ENCODE data around the gene ENOSF1.

DNA sequence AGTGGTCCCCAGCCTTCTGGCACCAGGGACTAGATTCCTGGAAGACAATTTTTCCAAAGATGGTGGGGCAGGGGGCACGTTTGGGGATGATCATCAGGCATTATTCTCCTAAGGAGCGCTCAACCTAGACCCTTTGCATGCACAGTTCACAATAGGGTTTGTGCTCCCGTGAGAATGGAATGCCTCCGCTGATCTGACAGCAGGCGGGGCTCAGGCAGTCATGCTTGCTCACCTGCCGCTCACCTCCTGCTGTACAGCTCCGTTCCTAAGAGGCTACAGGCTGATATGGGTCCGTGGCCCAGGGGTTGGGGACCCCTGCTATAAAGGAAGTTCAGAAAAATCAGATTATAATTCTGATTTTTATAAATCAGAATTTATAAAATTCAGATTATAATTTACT lies 77.3 kb downstream of the ENOSF1 start:
- TF ChIP-seq, protein P1, sequence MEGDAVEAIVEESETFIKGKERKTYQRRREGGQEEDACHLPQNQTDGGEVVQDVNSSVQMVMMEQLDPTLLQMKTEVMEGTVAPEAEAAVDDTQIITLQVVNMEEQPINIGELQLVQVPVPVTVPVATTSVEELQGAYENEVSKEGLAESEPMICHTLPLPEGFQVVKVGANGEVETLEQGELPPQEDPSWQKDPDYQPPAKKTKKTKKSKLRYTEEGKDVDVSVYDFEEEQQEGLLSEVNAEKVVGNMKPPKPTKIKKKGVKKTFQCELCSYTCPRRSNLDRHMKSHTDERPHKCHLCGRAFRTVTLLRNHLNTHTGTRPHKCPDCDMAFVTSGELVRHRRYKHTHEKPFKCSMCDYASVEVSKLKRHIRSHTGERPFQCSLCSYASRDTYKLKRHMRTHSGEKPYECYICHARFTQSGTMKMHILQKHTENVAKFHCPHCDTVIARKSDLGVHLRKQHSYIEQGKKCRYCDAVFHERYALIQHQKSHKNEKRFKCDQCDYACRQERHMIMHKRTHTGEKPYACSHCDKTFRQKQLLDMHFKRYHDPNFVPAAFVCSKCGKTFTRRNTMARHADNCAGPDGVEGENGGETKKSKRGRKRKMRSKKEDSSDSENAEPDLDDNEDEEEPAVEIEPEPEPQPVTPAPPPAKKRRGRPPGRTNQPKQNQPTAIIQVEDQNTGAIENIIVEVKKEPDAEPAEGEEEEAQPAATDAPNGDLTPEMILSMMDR (conservative IDR thresholded peaks at IDR 0.05 in 1 of 2, IDR thresholded peaks at IDR 0.05 in 1 of 2; ENCODE audit: low read depth in 1 of 2, low read length in 2 of 2), result no peak
- TF ChIP-seq EZH2 (IDR thresholded peaks at IDR 0.05; ENCODE audit: low read length, missing control alignments), result no peak
